Left ventricle myocardium inferior (tissue), 1 donor: ENCODE results near the gene GID8. TPM values are rescaled to one million over a fixed set of nuclear protein-coding genes. Genes with fewer than 3 reads are reported as not detected.

Source experiments
- DNase-seq: peaks from one replicate; pipeline ENCODE4 v3.0.0-alpha.2; 2020
- H3K27ac ChIP-seq: fragments of 200-600 bp; replicated peaks from 2 replicates; pipeline ENCODE4 v1.8.0; 2021
- H3K27me3 ChIP-seq: fragments of 200-600 bp; 2 replicates; pipeline ENCODE4 v1.8.0; 2021; ENCODE audit warnings: low read depth
- H3K36me3 ChIP-seq: fragments of 200-600 bp; 2 replicates; pipeline ENCODE4 v1.8.0; 2021
- H3K4me1 ChIP-seq: fragments of 200-600 bp; 2 replicates; pipeline ENCODE4 v1.8.0; 2021
- H3K4me3 ChIP-seq: fragments of 200-600 bp; 2 replicates; pipeline ENCODE4 v1.8.0; 2021; ENCODE audit warnings: mild to moderate bottlenecking, moderate library complexity
- H3K9me3 ChIP-seq: fragments of 200-600 bp; replicated peaks from 2 replicates; pipeline ENCODE4 v1.8.0; 2021
- intact Hi-C: fragments of 100-400 bp; cut with micrococcal nuclease; formaldehyde crosslinking; loops from one replicate; pipeline ENCODE4 v1.11.0; 2022
- long read RNA-seq: library from polyadenylated mRNA; unstranded; transcript quantifications from one replicate; pipeline ENCODE4 v2.0.0, GENCODE V29; 2021
- total RNA-seq: library from RNA; stranded (reverse); fragmentation: NEBNext Ultra II Directional; extraction: Animal tissue kit (Norgen Biotek cat#: 25700); gene quantifications from one replicate; pipeline ENCODE4 v1.2.1, GENCODE V29; 2021
- TF ChIP-seq, protein P1 (sequence below): fragments of 200-600 bp; IDR thresholded peaks from 2 replicates; pipeline ENCODE4 v1.8.0; 2021; ENCODE audit warnings: antibody characterized with exemption, mild to moderate bottlenecking, borderline replicate concordance
- donor health status: DM: no; HTN: yes; CAD: no; lungs with severe emphysema.

The GID8 gene
- 16.2 TPM for total RNA-seq
- long read RNA-seq, full-length matches to known transcripts = 38 of 46 reads
- long read RNA-seq, partial matches to known transcripts = 6 of 46 reads
- long read RNA-seq, other reads (novel, unspliced or antisense) = 2 of 46 reads

DNA sequence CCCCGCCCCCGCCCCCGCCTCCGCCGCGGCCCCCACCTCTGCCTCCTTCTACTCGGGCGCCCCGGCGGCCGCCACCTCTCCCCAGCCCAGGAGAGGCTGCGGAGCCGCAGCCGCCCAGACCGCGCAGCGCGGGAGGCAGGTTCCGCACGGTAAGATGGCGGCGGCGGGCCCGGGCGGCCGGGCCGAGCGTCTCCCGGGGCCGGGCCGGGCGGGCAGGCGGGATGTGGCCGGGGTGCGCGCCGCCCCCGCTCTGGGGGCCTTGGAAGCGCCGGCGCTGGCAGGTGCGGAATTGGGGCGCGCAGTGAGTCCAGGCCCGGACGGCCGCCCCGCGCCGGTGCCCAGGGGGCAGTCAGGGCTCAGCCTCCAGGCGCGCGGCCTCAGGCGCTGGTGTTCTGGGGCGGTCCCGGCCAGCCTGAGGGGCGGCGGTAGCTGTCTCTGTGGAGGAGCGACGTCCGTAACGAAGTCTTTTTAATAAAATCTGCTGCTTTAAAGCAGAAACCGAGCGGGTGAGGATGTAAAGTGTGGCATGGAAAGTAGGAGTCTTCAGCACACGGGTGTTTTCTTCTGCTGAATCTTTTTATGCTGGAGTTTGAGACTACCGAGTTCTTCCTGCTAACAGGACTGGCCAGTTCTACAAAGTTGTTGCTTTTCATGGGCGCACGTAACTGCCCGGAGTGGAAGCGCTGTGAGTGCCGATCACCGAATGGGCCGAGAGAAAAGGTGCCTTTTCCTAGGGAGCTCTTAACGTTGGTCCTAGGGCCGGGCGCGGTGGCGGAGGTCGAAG is at the start of gene GID8:
Gene GID8 (plus strand): TSS at position 43 of the 784 bp plus-strand sequence. CDS start 3,356 bp downstream, outside the sequence.
- H3K36me3 ChIP-seq = peaks cover 34% of the 10 kb centered on the region
- H3K4me1 ChIP-seq = peaks cover 92% of the 10 kb centered on the region
- peak within 1 kb of the TSS; percentile 95 for H3K4me3 ChIP-seq
- TF ChIP-seq, protein P1, sequence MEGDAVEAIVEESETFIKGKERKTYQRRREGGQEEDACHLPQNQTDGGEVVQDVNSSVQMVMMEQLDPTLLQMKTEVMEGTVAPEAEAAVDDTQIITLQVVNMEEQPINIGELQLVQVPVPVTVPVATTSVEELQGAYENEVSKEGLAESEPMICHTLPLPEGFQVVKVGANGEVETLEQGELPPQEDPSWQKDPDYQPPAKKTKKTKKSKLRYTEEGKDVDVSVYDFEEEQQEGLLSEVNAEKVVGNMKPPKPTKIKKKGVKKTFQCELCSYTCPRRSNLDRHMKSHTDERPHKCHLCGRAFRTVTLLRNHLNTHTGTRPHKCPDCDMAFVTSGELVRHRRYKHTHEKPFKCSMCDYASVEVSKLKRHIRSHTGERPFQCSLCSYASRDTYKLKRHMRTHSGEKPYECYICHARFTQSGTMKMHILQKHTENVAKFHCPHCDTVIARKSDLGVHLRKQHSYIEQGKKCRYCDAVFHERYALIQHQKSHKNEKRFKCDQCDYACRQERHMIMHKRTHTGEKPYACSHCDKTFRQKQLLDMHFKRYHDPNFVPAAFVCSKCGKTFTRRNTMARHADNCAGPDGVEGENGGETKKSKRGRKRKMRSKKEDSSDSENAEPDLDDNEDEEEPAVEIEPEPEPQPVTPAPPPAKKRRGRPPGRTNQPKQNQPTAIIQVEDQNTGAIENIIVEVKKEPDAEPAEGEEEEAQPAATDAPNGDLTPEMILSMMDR = no peak
- no peaks in the 10 kb centered on the region for H3K27me3 ChIP-seq
- no peaks in the 10 kb centered on the region for H3K9me3 ChIP-seq
- peak within 1 kb of the TSS; percentile 96 for H3K27ac ChIP-seq
- intact Hi-C loops = no loop called here
- peak; percentile 56 for DNase-seq

DNA sequence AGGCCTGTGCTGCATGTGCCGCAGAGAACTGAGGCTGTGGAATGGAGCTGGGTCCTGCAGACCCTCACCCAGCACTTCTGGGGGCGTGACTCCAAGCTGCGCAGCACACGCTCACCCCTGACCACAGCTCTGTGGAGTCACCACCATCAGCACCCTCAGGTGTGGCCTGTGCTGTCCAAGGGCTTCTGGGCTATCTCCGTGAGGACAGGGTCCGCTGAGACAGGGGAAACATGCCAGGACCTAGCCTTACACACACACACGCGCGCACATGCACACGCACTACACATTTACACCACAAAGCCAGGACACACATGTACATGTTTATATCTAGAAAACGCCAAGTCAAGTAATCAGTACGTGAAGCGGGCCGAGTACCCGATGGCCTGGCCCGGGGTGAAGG is 49.5 kb upstream of the GID8 start:
- no peak overlapping the region for H3K27ac ChIP-seq
- peaks cover 67% of the 10 kb centered on the region for H3K36me3 ChIP-seq
- peaks cover 13% of the 10 kb centered on the region for H3K4me1 ChIP-seq
- no peaks in the 10 kb centered on the region for H3K27me3 ChIP-seq
- no peaks in the 10 kb centered on the region for H3K9me3 ChIP-seq
- intact Hi-C loops = no loop called here
- H3K4me3 ChIP-seq = no peak overlapping the region
- TF ChIP-seq, protein P1 = no peak
- DNase-seq = no peak

DNA sequence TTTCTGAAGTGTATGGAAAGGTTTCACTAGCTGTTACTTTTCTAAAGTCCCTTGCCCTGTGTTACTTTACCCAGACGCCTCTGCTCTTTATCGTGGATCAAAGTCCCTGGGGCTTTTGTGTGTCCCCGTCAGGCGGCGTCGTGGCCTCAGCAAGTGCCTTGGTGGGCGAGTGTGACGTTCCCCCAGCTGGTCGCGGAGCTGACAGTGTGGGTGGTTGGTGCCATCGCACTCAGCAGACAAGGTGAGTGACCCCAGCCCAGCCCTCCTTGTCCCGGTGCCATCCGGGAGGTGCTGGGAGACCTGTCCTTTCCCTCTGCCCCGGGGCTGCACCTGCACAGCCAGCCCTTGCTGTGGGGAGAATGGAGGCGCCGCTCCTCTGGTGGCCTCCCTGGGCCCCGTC is 49.0 kb upstream of the GID8 start:
- TF ChIP-seq, protein P1 = no peak
- no peaks in the 10 kb centered on the region for H3K27me3 ChIP-seq
- H3K27ac ChIP-seq = no peak overlapping the region
- peaks cover 72% of the 10 kb centered on the region for H3K36me3 ChIP-seq
- H3K4me3 ChIP-seq = no peak overlapping the region
- H3K4me1 ChIP-seq = peaks cover 13% of the 10 kb centered on the region
- intact Hi-C loops = no loop called here
- no peaks in the 10 kb centered on the region for H3K9me3 ChIP-seq
- DNase-seq = no peak

DNA sequence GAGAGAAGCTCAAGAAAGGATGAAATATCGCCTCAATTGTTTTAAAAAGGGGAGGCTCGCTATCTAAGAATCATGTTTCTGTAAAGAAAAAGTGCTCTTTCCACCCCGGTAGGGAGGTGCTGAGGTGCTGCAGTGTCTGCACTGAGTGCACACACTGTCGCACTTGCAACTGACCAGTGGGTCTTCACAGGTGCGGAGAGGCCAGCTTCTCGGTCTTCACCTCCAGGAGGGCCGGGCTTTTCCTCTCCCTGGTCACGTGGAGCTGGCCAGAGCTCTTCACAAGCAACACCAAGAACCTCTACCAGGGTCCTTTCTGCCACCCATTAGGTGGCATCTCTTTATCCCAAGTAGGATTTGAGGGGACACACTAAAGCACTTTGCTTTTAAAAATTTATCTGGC is 48.5 kb upstream of the GID8 start:
- Histone ChIP-seq H3K4me1 (peaks cover 13% of the 10 kb centered on the region), H3K4me3 (no peak overlapping the region), H3K27ac (no peak overlapping the region), H3K27me3 (no peaks in the 10 kb centered on the region), H3K9me3 (no peaks in the 10 kb centered on the region), H3K36me3 (peaks cover 77% of the 10 kb centered on the region)
- no peak for DNase-seq
- TF ChIP-seq, protein P1 = no peak
- intact Hi-C loops = no loop called here

DNA sequence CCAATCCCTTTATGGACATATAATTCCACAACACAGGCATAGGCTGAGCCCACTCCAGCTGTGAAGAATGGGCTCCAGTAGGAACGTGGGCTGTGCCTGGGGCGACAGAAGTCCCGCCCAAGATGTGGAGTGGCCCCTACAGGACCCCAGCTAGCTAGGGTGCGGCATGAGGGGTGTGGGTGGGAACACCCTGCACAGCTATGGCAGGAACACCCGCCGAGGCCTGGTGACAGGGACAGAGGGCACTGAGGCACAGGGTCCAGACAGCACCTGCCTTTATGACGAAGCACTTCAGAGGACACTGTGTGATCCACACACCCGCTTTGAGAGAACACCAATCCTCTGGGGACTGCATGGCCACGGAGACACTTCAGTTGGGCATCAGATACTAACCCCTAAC is 48.1 kb upstream of the GID8 start:
- intact Hi-C loops = no loop called here
- Histone ChIP-seq H3K27me3 (no peaks in the 10 kb centered on the region), H3K27ac (no peak overlapping the region), H3K9me3 (no peaks in the 10 kb centered on the region), H3K4me3 (no peak overlapping the region), H3K4me1 (peaks cover 13% of the 10 kb centered on the region), H3K36me3 (peaks cover 82% of the 10 kb centered on the region)
- TF ChIP-seq, protein P1 = no peak
- DNase-seq = no peak
